GM21381 (cell line): ENCODE data around the gene HTRA3.

Experiments
- ATAC-seq: cut with Tn5 transposase; IDR thresholded peaks from one replicate; pipeline ENCODE4 v1.9.1; 2021; ENCODE audit warnings: mild to moderate bottlenecking, moderate library complexity; ENCODE audit not compliant: unreplicated experiment

HTRA3 gene

GRCh38 chr4:8290701-8290970, 21.1 kb downstream of the HTRA3 start:
- ATAC-seq, result no peak

- ATAC-seq, result no peak
These were observed 21.6 kb downstream of the HTRA3 start for GRCh38 chr4:8291036-8291682.

- no peak for ATAC-seq
These were observed 22.3 kb downstream of the HTRA3 start for GRCh38 chr4:8291701-8292477.

- ATAC-seq, result no peak
These were observed 23.0 kb downstream of the HTRA3 start for GRCh38 chr4:8292478-8293107.

GRCh38 chr4:8293131-8293975, 23.8 kb downstream of the HTRA3 start:
- no peak for ATAC-seq

GRCh38 chr4:8294036-8294435, 24.5 kb downstream of the HTRA3 start:
- ATAC-seq, result no peak

- no peak for ATAC-seq
These were observed 25.2 kb downstream of the HTRA3 start for GRCh38 chr4:8294775-8295174.

- no peak for ATAC-seq
These were observed 25.9 kb downstream of the HTRA3 start for GRCh38 chr4:8295471-8295870.

GRCh38 chr4:8296491-8296890, 26.9 kb downstream of the HTRA3 start:
- ATAC-seq, result no peak

- no peak for ATAC-seq
These were observed 27.6 kb downstream of the HTRA3 start for GRCh38 chr4:8297141-8297601.

GRCh38 chr4:8297691-8298485, 28.3 kb downstream of the HTRA3 start:
- ATAC-seq, result no peak

- no peak for ATAC-seq
These were observed 31.3 kb downstream of the HTRA3 start for GRCh38 chr4:8300832-8301231.

GRCh38 chr4:8301851-8302730, 32.5 kb downstream of the HTRA3 start:
- no peak for ATAC-seq

- ATAC-seq, result no peak
These were observed 33.5 kb downstream of the HTRA3 start for GRCh38 chr4:8303081-8303480.

- no peak for ATAC-seq
These were observed 34.1 kb downstream of the HTRA3 start for GRCh38 chr4:8303485-8304281.

GRCh38 chr4:8304827-8305695, 35.5 kb downstream of the HTRA3 start:
- no peak for ATAC-seq

GRCh38 chr4:8305851-8306471, 36.4 kb downstream of the HTRA3 start:
- ATAC-seq, result no peak
